Islet precursor cell (in vitro differentiated cells): Measurements from ENCODE around the gene ZNF669.

Experiments used
- DNase-seq: peaks from one replicate; pipeline ENCODE4 v3.0.0-alpha.2; 2018

ZNF669 gene

GRCh38 chr1:247110627-247111258 is 6.6 kb upstream of the ZNF669 start:
- DNase-seq, result no peak

- no peak for DNase-seq
Observed at GRCh38 chr1:247107694-247108093, 3.5 kb upstream of the ZNF669 start.

GRCh38 chr1:247105966-247106365 is 1.8 kb upstream of the ZNF669 start:
- no peak for DNase-seq

DNA sequence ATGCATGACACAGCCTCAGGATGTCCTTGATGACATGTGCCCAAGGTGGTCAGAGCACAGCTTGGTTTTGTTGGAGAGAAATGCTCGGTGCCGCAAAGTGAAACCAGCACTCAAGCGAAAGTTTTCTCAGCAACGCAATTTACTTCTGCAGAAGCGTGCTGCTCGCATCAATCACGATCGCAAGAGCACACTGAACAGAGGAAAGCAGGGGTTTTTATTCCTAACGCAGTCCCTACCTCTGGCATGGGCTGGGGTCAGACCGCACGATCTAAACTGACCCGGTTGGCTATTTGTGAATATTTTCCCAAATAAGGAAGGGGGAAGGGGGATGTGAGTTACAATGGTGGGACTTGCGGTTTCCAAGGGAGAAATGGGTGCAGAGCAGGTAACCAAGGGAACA is 809 bp upstream of the ZNF669 start:
- DNase-seq, result no peak

DNA sequence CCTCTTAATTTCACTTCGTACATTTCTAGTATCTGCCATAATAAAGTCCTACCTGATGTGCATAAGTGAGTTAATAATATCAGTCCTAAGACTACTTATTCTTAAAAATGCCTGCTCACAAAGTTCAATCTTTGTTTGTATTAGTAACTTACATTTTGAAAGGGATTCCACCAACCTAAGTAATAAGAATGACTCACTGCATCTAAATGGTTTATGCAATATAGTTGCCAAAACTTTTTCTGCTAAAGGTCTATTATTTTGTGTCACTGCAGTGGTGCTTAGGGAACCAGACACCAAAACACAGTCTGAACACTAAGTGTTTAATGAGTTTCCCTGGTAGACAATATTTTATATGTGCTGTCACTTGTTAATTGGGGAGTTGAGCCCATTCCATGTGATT is 1.8 kb downstream of the ZNF669 start:
- DNase-seq, result no peak

- DNase-seq, result no peak
Observed at GRCh38 chr1:247100676-247101279, 3.4 kb downstream of the ZNF669 start.

- DNase-seq, result no peak
Observed at GRCh38 chr1:247096958-247097357, 7.2 kb downstream of the ZNF669 start.

GRCh38 chr1:247096544-247096943 is 7.6 kb downstream of the ZNF669 start:
- no peak for DNase-seq

GRCh38 chr1:247096112-247096511 is 8.0 kb downstream of the ZNF669 start:
- no peak for DNase-seq

DNA sequence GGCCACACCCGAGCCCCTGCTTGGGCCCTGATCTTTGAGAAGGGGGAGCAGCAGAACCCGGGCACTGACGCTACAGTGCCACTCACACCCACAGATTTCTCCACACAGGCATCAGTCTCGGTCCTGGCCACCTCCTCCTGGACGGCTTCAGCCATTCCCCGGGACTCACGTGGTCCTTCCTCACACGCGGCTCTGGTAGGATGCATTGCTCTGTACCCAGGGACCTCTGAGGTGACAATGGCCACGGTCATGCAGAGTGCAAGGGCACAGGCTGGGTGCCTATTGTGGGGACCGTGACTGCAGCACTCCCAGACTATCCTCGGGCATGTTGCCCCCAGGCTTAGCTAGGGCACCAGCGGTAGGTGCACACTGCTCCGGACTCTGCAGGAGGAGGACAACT is 13.7 kb downstream of the ZNF669 start:
- no peak for DNase-seq

DNA sequence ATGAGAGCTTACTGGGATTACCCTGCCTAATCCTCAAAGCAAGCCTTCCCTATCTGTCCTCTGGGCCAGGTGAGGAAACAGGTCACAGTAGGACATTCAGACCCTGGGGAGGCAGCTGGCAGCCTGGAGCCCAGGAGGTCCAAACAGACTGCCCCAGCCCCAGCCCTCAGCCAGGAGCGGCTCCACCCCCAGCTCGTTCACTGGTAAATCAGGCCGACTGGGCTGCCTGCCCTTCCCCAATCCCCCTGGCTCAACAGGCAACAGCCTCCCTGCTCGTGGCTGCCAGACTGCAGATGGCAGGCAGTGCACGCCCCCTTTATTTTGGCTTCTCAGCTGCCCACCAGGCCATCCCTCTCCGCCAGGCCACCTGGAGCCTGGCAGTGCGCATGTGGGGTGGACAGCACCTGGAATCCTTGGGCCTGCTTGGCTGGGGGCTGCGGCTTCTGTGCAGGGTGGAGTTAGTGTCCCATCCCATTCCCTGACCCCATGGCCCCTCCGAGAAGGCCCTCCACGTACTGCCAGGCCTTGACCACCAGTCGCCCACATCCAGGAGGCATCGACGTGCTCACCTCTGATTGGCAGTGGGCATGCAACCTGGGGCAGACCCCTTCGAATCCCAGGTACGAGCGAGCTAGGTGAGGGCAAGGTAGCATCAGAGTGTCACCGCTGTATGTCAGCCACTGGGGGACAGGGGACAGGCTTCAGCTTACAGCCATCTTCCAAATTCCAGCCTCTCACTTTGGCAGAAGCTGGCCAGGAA is 14.4 kb downstream of the ZNF669 start:
- no peak for DNase-seq

GRCh38 chr1:247088967-247089366 is 15.2 kb downstream of the ZNF669 start:
- DNase-seq, result no peak

GRCh38 chr1:247087256-247087655 is 16.9 kb downstream of the ZNF669 start:
- no peak for DNase-seq

GRCh38 chr1:247085310-247085709 is 18.8 kb downstream of the ZNF669 start:
- DNase-seq, result no peak

DNA sequence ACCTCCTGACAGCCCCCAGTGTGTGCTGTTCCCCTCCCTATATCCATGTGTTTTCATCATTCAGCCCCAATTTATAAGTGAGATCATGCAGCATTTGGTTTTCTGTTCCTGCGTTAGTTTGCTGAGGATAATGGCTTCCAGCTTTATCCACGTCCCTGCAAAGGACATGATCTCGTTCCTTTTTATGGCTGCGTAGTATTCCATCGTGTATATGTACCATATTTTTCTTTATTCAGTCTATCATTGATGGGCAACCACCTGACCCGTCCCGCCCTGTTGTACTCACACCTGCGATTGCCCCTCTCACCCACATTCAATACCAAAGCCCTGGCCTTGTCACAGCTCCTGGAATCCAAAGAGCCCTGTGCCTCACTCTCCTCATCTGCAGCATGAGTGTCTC is 19.4 kb downstream of the ZNF669 start:
- no peak for DNase-seq

- DNase-seq, result peak; percentile 62
Observed at GRCh38 chr1:247079141-247079874, 24.8 kb downstream of the ZNF669 start.

DNA sequence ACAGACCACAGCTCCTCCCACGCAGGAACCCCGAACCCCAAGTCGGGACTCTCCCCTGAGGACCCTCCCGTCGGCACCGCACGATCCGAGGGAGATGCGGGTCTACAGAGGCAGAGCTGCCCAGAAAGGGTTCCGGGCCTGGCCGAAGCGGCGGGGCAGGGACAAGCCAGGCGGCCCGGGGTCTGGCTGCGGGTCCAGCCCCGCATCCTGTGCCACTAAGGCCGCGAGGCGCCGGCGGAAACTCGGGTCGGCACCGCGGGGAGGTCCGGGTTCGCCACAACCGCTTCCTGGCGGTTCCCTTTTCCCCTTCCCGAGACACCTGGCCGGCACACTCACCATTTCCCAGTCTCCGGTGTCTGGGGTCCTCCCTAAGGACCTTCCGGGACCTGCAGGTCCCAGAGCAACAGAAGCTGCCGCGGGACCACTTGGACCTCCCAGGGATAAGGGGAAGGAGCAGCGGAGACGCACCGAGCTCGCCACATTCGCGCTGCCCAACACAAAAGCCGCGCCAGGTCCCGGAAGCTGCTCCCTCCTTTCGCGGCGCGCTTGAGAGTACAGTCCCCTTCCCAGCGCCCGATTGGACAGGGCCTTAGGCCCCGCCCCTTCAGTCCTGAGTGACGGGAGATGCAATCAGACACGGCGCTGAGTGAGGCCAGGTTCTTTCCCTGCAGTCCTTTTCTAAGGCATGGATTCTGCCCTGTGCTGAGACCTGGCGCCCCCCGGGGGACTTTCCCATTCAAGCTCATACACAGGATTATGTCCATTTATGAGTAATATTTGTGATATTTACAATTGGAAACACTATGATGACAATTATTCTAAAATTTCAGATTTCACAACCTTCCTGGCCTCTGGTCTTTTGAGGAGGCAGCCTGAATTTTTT is 25.7 kb downstream of the ZNF669 start, which contains the start of gene ZNF670:
Gene ZNF670 (minus strand): TSS at position 554 of the 883 bp plus-strand sequence. CDS start 215 bp downstream, at position 339.
- DNase-seq, result peak; percentile 99

DNA sequence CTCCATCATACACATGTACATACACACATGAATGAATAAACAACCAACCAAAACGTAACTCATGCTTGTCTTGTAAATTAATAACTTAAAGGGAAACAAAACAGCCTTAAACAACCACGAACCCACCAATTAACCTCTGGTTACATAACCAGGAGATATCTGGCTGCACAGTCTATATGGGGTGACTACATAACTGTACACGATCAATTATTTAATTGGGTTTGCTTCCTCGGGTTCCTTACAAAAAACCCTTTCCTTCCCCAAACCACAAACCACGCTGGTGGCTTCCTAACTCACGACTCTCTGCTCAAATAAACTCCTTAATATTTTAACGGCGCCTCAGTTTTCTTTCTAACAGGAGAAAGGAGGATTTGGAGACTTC is 26.3 kb downstream of the ZNF669 start:
- no peak for DNase-seq

DNA sequence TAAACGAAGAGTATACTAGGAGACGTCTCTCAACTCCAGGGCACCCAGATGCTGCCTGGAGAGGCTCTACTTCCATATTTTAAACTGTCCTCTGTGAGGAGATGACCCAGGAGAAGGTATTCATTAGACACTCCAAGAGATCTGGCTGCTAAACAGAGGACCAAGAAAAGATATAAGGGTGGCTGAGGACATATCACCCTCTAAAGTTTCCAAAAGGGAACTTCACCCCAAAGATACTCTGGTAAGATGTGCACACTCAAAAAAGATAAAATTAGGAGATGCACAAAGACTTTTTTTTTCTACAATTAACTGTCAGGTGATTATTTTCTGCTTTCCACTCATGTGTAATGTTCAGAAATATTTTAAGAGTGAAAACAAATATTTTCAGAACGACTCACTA is 26.9 kb downstream of the ZNF669 start:
- DNase-seq, result no peak

GRCh38 chr1:247070645-247071044 is 33.5 kb downstream of the ZNF669 start:
- DNase-seq, result no peak

DNA sequence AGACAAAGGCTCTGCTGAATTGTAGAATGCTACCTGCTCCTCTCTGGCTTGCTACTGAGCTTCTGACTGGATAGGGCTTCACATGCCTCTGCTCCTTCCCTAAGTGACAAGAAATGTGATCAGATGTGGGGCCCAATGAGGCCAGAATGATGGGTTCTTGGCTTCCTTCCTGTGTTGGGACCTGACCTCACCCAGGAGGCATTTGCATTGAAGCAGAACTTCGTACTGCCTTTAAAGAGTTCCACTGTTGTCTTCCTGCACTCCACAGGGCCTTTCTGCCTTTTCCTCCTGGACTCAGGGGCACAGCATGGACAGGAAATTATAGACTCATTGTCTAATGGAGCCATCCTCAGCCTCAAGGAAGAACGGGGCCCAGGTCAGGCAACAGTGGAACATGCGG is 39.9 kb downstream of the ZNF669 start:
- no peak for DNase-seq

DNA sequence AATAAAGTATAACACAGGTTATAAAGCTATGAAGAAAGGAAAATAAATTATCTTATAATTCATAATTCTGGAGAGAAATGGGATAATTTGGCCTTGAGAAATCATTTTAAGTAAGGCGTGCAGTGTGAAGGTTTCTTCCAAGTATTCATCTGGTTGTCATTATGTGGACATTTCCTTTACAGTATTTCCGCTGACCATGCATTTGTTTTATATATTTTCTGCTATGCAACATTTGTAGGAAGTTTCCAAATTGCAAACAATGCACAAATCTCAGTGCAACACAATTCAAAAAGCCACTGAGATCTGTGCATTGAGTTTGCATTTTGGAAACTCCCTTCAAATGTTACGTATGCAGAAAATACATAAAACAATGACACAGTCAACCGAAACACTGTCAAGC is 43.4 kb downstream of the ZNF669 start:
- no peak for DNase-seq

GRCh38 chr1:247056071-247056470 is 48.1 kb downstream of the ZNF669 start:
- DNase-seq, result no peak
